ENCODE results near the gene RAD21L1. TPM values are rescaled to one million over a fixed set of nuclear protein-coding genes. Genes with fewer than 3 reads are reported as not detected.

Gene RAD21L1
- polyA plus RNA-seq, 1 donor from 2014 or later = not detected

DNA sequence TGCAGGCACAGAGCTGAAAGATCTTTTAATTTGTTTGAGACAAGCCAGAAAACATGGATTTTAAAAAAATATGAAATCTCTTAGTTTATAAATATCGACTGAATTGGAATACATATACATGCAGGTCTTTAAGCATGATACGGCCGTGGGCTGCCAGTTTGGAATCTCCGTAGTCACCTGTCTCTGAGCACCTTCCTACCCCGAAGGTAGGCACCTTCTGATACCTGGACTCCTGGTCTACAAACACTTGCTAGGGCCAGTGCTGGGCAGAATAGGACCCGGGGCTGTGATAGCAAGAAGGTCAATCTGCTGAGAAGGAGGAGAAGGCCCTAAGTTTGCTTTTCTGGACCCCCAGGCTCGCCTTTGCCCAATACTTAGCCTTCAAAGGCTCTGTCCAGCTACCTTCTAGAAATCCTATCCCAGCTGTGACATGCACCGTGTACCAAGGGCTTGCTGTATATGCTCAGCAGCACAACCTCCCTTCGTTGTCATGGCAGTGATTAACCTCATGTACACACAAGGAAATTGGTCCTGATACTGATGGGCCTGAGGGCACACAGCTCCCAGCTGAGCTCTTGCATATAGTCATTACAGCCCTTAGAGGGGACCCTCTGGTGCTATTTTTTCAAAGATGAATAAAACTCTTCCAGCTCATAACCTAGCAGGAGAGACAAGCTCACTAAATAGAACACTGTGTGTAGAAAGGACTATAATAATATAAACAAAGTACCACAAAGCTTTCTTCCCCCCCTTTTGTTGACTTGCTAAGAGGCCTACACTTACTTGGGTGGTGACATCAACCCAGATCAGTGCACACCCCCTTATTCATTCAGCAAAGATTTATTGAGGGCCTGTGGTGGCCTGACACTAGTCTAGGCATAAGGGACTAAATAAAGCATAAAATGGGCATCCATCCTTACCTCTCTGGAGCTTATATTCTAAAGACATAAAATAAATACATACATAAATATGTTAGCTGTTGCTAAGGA, 58.0 kb downstream of the RAD21L1 start:
- H3K9ac ChIP-seq (ENCODE audit: low read length) = peak overlapping the region; percentile 16
- H3K4me3 ChIP-seq (ENCODE audit: low read length) = peak overlapping the region; percentile 19
- TF ChIP-seq POLR2AphosphoS5 (IDR thresholded peaks at IDR 0.05) = peak; percentile 28
- no peak for TF ChIP-seq EP300 (conservative IDR thresholded peaks at IDR 0.05; ENCODE audit: poor library complexity, severe bottlenecking)

DNA sequence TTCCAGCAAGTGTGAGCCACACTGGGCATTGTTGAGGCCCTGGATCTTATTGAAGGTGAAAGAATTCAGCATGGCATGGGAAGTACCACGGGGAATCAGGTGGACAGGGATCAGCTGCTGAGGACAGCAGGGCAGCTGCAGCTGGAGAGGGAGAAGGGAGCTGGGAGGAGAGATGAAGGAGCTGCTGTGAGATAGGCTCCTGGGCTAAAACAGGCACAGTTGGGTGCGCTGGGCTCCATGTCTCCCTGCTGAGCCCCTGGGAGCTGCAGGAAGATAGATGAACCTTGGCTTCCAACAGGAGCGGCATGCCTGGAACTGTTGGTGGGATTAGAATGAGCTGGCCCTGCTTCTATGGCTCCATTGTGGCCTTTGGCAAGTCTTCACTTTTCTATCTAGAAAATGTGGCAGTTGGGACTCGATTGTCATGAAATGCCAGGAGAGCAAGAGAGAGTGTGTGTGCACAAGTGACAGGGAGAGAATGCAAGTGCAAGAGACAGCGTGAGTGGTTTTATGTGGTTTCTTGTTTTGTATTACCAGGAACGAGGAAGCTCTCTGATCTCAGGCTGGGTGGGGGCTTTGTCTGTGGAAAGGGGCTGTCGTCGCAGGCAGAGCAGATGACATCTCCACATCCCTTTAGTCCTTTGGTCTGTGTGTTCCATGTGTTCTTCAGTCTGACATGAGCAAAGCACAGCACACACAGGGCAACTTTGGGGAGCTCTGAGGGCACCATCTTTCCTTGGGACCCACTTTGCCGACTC, 60.6 kb downstream of the RAD21L1 start:
- no peak overlapping the region for H3K9ac ChIP-seq (ENCODE audit: low read length)
- no peaks in the 10 kb centered on the region for H3K9me2 ChIP-seq (ENCODE audit: insufficient read depth, low read length)
- no peaks in the 10 kb centered on the region for H3K9me3 ChIP-seq (ENCODE audit: low read length)
- no peaks in the 10 kb centered on the region for H4K20me1 ChIP-seq (ENCODE audit: insufficient read depth)
- H2AFZ ChIP-seq (ENCODE audit: low read depth, low read length) = no peak overlapping the region
- H3K27me3 ChIP-seq (ENCODE audit: insufficient read depth, low read depth, low read length) = no peaks in the 10 kb centered on the region
- H3K79me2 ChIP-seq (replicated peaks; ENCODE audit: insufficient read depth, low read length) = no peaks in the 10 kb centered on the region
- H3K4me2 ChIP-seq (ENCODE audit: low read length) = no peak overlapping the region
- H3K36me3 ChIP-seq (ENCODE audit: insufficient read depth, low read length) = no peaks in the 10 kb centered on the region
- TF ChIP-seq, protein P1, sequence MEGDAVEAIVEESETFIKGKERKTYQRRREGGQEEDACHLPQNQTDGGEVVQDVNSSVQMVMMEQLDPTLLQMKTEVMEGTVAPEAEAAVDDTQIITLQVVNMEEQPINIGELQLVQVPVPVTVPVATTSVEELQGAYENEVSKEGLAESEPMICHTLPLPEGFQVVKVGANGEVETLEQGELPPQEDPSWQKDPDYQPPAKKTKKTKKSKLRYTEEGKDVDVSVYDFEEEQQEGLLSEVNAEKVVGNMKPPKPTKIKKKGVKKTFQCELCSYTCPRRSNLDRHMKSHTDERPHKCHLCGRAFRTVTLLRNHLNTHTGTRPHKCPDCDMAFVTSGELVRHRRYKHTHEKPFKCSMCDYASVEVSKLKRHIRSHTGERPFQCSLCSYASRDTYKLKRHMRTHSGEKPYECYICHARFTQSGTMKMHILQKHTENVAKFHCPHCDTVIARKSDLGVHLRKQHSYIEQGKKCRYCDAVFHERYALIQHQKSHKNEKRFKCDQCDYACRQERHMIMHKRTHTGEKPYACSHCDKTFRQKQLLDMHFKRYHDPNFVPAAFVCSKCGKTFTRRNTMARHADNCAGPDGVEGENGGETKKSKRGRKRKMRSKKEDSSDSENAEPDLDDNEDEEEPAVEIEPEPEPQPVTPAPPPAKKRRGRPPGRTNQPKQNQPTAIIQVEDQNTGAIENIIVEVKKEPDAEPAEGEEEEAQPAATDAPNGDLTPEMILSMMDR (IDR thresholded peaks at IDR 0.05; ENCODE audit: poor library complexity, severe bottlenecking) = no peak
- no peak for TF ChIP-seq RAD21 (conservative IDR thresholded peaks at IDR 0.05)
- TF ChIP-seq MXI1 (conservative IDR thresholded peaks at IDR 0.05; ENCODE audit: poor library complexity, severe bottlenecking) = no peak
- TF ChIP-seq REST (IDR thresholded peaks at IDR 0.05; ENCODE audit: borderline replicate concordance) = no peak
- TF ChIP-seq TAF1 (IDR thresholded peaks at IDR 0.05; ENCODE audit: low read depth) = no peak
- TF ChIP-seq SMC3 (conservative IDR thresholded peaks at IDR 0.05; ENCODE audit: poor library complexity) = no peak
- TF ChIP-seq EZH2 (IDR thresholded peaks at IDR 0.05; ENCODE audit: borderline replicate concordance, insufficient read depth, low read length, poor library complexity, severe bottlenecking) = no peak
- TF ChIP-seq POLR2AphosphoS5 (IDR thresholded peaks at IDR 0.05) = no peak
- no peak overlapping the region for H3K27ac ChIP-seq (ENCODE audit: low read length)
- no peak overlapping the region for H3K4me3 ChIP-seq (ENCODE audit: low read length)
- H3F3A ChIP-seq (ENCODE audit: insufficient read depth, low read length, poor library complexity, severe bottlenecking) = no peaks in the 10 kb centered on the region

More for the DNA sequence above, 58.0 kb downstream of the RAD21L1 start:
- H3K9me2 ChIP-seq (ENCODE audit: insufficient read depth, low read length) = no peaks in the 10 kb centered on the region
- no peaks in the 10 kb centered on the region for H3K79me2 ChIP-seq (replicated peaks; ENCODE audit: insufficient read depth, low read length)
- H3K9me3 ChIP-seq (ENCODE audit: low read length) = no peaks in the 10 kb centered on the region
- H3K36me3 ChIP-seq (ENCODE audit: insufficient read depth, low read length) = no peaks in the 10 kb centered on the region
- no peak overlapping the region for H2AFZ ChIP-seq (ENCODE audit: low read depth, low read length)
- H3F3A ChIP-seq (ENCODE audit: insufficient read depth, low read length, poor library complexity, severe bottlenecking) = no peaks in the 10 kb centered on the region
- no peak overlapping the region for H3K4me2 ChIP-seq (ENCODE audit: low read length)
- no peaks in the 10 kb centered on the region for H3K27me3 ChIP-seq (ENCODE audit: insufficient read depth, low read depth, low read length)
- H4K20me1 ChIP-seq (ENCODE audit: insufficient read depth) = no peaks in the 10 kb centered on the region
- peak overlapping the region; percentile 23 for H3K27ac ChIP-seq (ENCODE audit: low read length)

Data from neural cell (in vitro differentiated cells).